GM13977 (cell line): ENCODE results near the gene MALRD1.

Experiments
- DNase-seq: peaks from one replicate; pipeline ENCODE4 v3.0.0; 2012; ENCODE audit warnings: low spot score
- CTCF ChIP-seq: IDR thresholded peaks from 2 replicates; pipeline ENCODE4 v1.5.1; 2012; ENCODE audit warnings: mild to moderate bottlenecking, control low read depth; ENCODE audit not compliant: insufficient read depth; ENCODE audit errors: extremely low read depth, missing control alignments
- in situ Hi-C: fragments of 300-500 bp; cut with MboI; formaldehyde crosslinking; loops from one replicate; pipeline ENCODE4 v1.12.0; 2022; ENCODE audit warnings: low sequenced_read_pairs, low pct_unique_long_range_greater_than_20kb, mixed read lengths, inconsistent platforms; ENCODE audit not compliant: unreplicated experiment

Gene MALRD1

GRCh38 chr10:19483421-19483820 is 434.8 kb downstream of the MALRD1 start:
- in situ Hi-C loops: no loop called here
- TF ChIP-seq CTCF: no peak
- DNase-seq: no peak

GRCh38 chr10:19488592-19489280 is 440.1 kb downstream of the MALRD1 start:
- in situ Hi-C loops: no loop called here
- TF ChIP-seq CTCF: no peak
- no peak for DNase-seq

GRCh38 chr10:19491166-19491565 is 442.6 kb downstream of the MALRD1 start:
- no peak for DNase-seq
- TF ChIP-seq CTCF: no peak
- in situ Hi-C loops: no loop called here

GRCh38 chr10:19493917-19494316 is 445.3 kb downstream of the MALRD1 start:
- in situ Hi-C loops: no loop called here
- no peak for DNase-seq
- no peak for TF ChIP-seq CTCF

- no peak for DNase-seq
- in situ Hi-C loops: no loop called here
- no peak for TF ChIP-seq CTCF
Observed at GRCh38 chr10:19497026-19497425, 448.4 kb downstream of the MALRD1 start.

- DNase-seq: no peak
- in situ Hi-C loops: no loop called here
- no peak for TF ChIP-seq CTCF
Observed at GRCh38 chr10:19498393-19499290, 450.0 kb downstream of the MALRD1 start.
